Lower leg skin (tissue), 3 donors: Measurements from ENCODE around the gene CNTRL.

Experiments used
- CTCF ChIP-seq, 3 donors: fragments of 450-650 bp; IDR thresholded peaks; one replicate each; pipeline ENCODE4 v1.5.1; 2016; ENCODE audit warnings: antibody characterized with exemption in 3 of 3, mild to moderate bottlenecking in 3 of 3, moderate library complexity in 2 of 3
- POLR2A ChIP-seq, 2 donors: fragments of 450-650 bp; IDR thresholded peaks; one replicate each; pipeline ENCODE4 v1.6.1; 2016 to 2017; ENCODE audit warnings: antibody characterized with exemption in 2 of 2, mild to moderate bottlenecking in 1 of 2, moderate library complexity in 1 of 2

- TF ChIP-seq CTCF (IDR thresholded peaks at IDR 0.05) (no peak), POLR2A (IDR thresholded peaks at IDR 0.05) (no peak)
Measured at GRCh38 chr9:121184463-121184862, 109.7 kb downstream of the CNTRL start.
